ENCODE results near the gene PARP4. TPM values are rescaled to one million over a fixed set of nuclear protein-coding genes. Genes with fewer than 3 reads are reported as not detected.

Gene PARP4
- total and polyA plus RNA-seq, 5 donors: 11.2 to 30.2 (median 25.0) TPM

Other genes starting within 250 kb of the PARP4 start
- gene C1QTNF9, start 203.2 kb downstream of the PARP4 start, total RNA-seq: 1 to 10 TPM in 1 of 4 donors, under 1 TPM in 3; 0.12 to 1.1 (median 0.49) TPM
- 1.8 TPM for gene C1QTNF9, start 203.2 kb downstream of the PARP4 start, polyA plus RNA-seq
- gene ATP12A, start 167.6 kb upstream of the PARP4 start, total RNA-seq: not detected
- gene ATP12A, start 167.6 kb upstream of the PARP4 start, polyA plus RNA-seq: not detected

All from right cardiac atrium (tissue), 5 donors.